SK-N-SH (cell line): ENCODE results near the gene UBE2L6. TPM values are rescaled to one million over a fixed set of nuclear protein-coding genes. Genes with fewer than 3 reads are reported as not detected.

Experiments used
- CTCF ChIA-PET: fragments of 300-600, 350-600 bp; formaldehyde crosslinking; extraction: SDS; loops from one replicate; lab custom pipeline; 2021; lab: Yijun Ruan, JAX
- POLR2A ChIA-PET: fragments of 350-600 bp; sonication (Branson Sonifier 250); formaldehyde crosslinking; extraction: SDS; loops from one replicate; lab custom pipeline; 2020; ENCODE audit warnings: antibody characterized with exemption, inconsistent platforms; lab: Yijun Ruan, JAX
- DNase-seq: peaks from one replicate; pipeline ENCODE4 v3.0.0; 2012
- H2AFZ ChIP-seq: fragments of 200-600 bp; sonication (generic); 2 replicates; pipeline ENCODE4 v1.8.1; 2016; ENCODE audit warnings: antibody characterized with exemption, mild to moderate bottlenecking, low read depth
- H3F3A ChIP-seq: fragments of 200-600 bp; sonication (generic); replicated peaks from 2 replicates; pipeline ENCODE3; 2016; ENCODE audit warnings: antibody characterized with exemption, mild to moderate bottlenecking; ENCODE audit not compliant: insufficient read depth
- H3K27ac ChIP-seq, 2 experiments: fragments of 200-500 bp in 1 of 2; fragments of 200-600 bp in 1 of 2; sonication (Bioruptor generic) in 1 of 2; sonication (generic), shearing (Covaris generic) in 1 of 2; 2 replicates each; pipeline versions ENCODE4 v1.5.1 to v1.6.1; 2014 to 2016; ENCODE audit warnings: low read depth in 2 of 2, inconsistent platforms in 1 of 2, low read length in 1 of 2, mild to moderate bottlenecking in 1 of 2, mixed read lengths in 1 of 2
- H3K27me3 ChIP-seq: fragments of 200-600 bp; sonication (generic), shearing (Covaris generic); 2 replicates; pipeline ENCODE4 v1.6.1; 2016; ENCODE audit warnings: mixed run types; ENCODE audit not compliant: insufficient read depth
- H3K36me3 ChIP-seq, 2 experiments: fragments of 200-500 bp in 1 of 2; fragments of 200-600 bp in 1 of 2; sonication (Bioruptor generic) in 1 of 2; sonication (generic) in 1 of 2; replicated peaks in 1 of 2; 2 replicates each; pipeline versions ENCODE3 to v1.5.1; 2014 to 2016; ENCODE audit warnings: low read length in 1 of 2, mild to moderate bottlenecking in 1 of 2; ENCODE audit not compliant: insufficient read depth in 2 of 2, control insufficient read depth in 1 of 2
- H3K4me1 ChIP-seq, 2 experiments: fragments of 200-500 bp in 1 of 2; fragments of 200-600 bp in 1 of 2; sonication (Bioruptor generic) in 1 of 2; sonication (generic), shearing (Covaris generic) in 1 of 2; 2 replicates each; pipeline versions ENCODE4 v1.5.1 to v1.6.1; 2014 to 2016; ENCODE audit warnings: low read depth in 1 of 2, low read length in 1 of 2, mixed run types in 1 of 2; ENCODE audit not compliant: insufficient read depth in 2 of 2, control insufficient read depth in 1 of 2
- H3K4me2 ChIP-seq: fragments of 200-600 bp; sonication (generic), shearing (Covaris generic); 2 replicates; pipeline ENCODE4 v1.6.1; 2017; ENCODE audit warnings: mixed run types
- H3K4me3 ChIP-seq, 2 experiments: fragments of 200-500 bp in 1 of 2; fragments of 200-600 bp in 1 of 2; sonication (Bioruptor generic) in 1 of 2; sonication (generic), shearing (Covaris generic) in 1 of 2; 2 replicates each; pipeline versions ENCODE4 v1.5.1 to v1.8.1; 2014 to 2016; ENCODE audit warnings: low read depth in 2 of 2, inconsistent platforms in 1 of 2, low read length in 1 of 2, mild to moderate bottlenecking in 1 of 2, mixed read lengths in 1 of 2, moderate library complexity in 1 of 2
- H3K79me2 ChIP-seq: fragments of 200-600 bp; sonication (generic); 2 replicates; pipeline ENCODE4 v1.8.1; 2017; ENCODE audit warnings: mild to moderate bottlenecking; ENCODE audit not compliant: insufficient read depth
- H3K9ac ChIP-seq: fragments of 200-600 bp; sonication (generic); 2 replicates; pipeline ENCODE4 v1.6.1; 2017; ENCODE audit warnings: mixed run types
- H3K9me2 ChIP-seq: fragments of 200-600 bp; sonication (generic); 2 replicates; pipeline ENCODE4 v1.6.1; 2017; ENCODE audit warnings: mixed run types
- H3K9me3 ChIP-seq: fragments of 200-600 bp; sonication (generic); 2 replicates; pipeline ENCODE4 v1.6.1; 2017; ENCODE audit warnings: mixed run types, mild to moderate bottlenecking, moderate library complexity
- H4K20me1 ChIP-seq: fragments of 200-600 bp; sonication (generic); 2 replicates; pipeline ENCODE4 v1.6.1; 2017; ENCODE audit warnings: mild to moderate bottlenecking, mixed run types; ENCODE audit not compliant: insufficient read depth
- CHD2 ChIP-seq: fragments of 150-350 bp; IDR thresholded peaks from 2 replicates; pipeline ENCODE4 v1.6.1; 2018; ENCODE audit warnings: low read length; ENCODE audit not compliant: partially characterized antibody
- ELF1 ChIP-seq: IDR thresholded peaks from 2 replicates; pipeline ENCODE4 v1.4.0; 2012
- EP300 ChIP-seq, 2 experiments: IDR thresholded peaks; 2 replicates each; pipeline versions ENCODE4 v1.4.0 to v1.6.1; 2012; ENCODE audit warnings: borderline replicate concordance in 1 of 2, low read depth in 1 of 2, low read length in 1 of 2
- EZH2phosphoT487 ChIP-seq: fragments of 200-600 bp; sonication (generic); IDR thresholded peaks from 2 replicates; pipeline ENCODE4 v1.6.1; 2017; ENCODE audit warnings: low read depth, mixed run types, mild to moderate bottlenecking, antibody characterized with exemption, moderate library complexity, borderline replicate concordance
- FOXJ3 ChIP-seq: sonication (generic); formaldehyde crosslinking; IDR thresholded peaks from 2 replicates; pipeline ENCODE4 v1.5.1; 2020; ENCODE audit warnings: mild to moderate bottlenecking, missing genetic modification reagents
- GABPA ChIP-seq: IDR thresholded peaks from 2 replicates; pipeline ENCODE4 v1.4.0; 2012; ENCODE audit warnings: low read depth, mild to moderate bottlenecking
- GATA2 ChIP-seq: sonication (generic); formaldehyde crosslinking; IDR thresholded peaks from 2 replicates; pipeline ENCODE4 v1.5.0; 2020; ENCODE audit warnings: mild to moderate bottlenecking, missing genetic modification reagents
- MEF2A ChIP-seq: IDR thresholded peaks from 2 replicates; pipeline ENCODE4 v1.4.0; 2012; ENCODE audit warnings: low read depth, borderline replicate concordance
- NRF1 ChIP-seq: IDR thresholded peaks from 2 replicates; pipeline ENCODE4 v1.6.1; 2012; ENCODE audit warnings: low read depth, mild to moderate bottlenecking, low read length
- RAD21 ChIP-seq: IDR thresholded peaks from 2 replicates; pipeline ENCODE4 v1.6.1; 2012; ENCODE audit warnings: mild to moderate bottlenecking, low read length
- RFX5 ChIP-seq: IDR thresholded peaks from 2 replicates; pipeline ENCODE4 v1.6.1; 2012; ENCODE audit warnings: mild to moderate bottlenecking, improper control_type of control experiment, low read length
- SMC3 ChIP-seq: IDR thresholded peaks from 2 replicates; pipeline ENCODE4 v1.6.1; 2012; ENCODE audit warnings: low read depth, low read length, improper control_type of control experiment
- TCF12 ChIP-seq: IDR thresholded peaks from 2 replicates; pipeline ENCODE4 v1.4.0; 2012
- WGBS: methylation state at CpG from one replicate; pipeline ENCODE4 v1.1.6; 2017; ENCODE audit warnings: low lambda C conversion rate; 5-methylcytosine and 5-hydroxymethylcytosine counted together
- polyA plus RNA-seq, 3 experiments: library from polyadenylated mRNA; depleted of rRNA; stranded (reverse); fragments of >200 nt; gene quantifications; 2 replicates each; pipeline ENCODE4 v1.2.3, GENCODE V29; 2012
- TF ChIP-seq, protein P1 (sequence below): IDR thresholded peaks from 2 replicates; pipeline ENCODE4 v1.4.0; 2012; ENCODE audit warnings: low read depth, borderline replicate concordance
- TF ChIP-seq, protein P2 (sequence below): IDR thresholded peaks from 2 replicates; pipeline ENCODE4 v1.6.1; 2012; ENCODE audit warnings: mild to moderate bottlenecking, low read depth, low read length, moderate library complexity
- TF ChIP-seq, protein P3 (sequence below): IDR thresholded peaks from 2 replicates; pipeline ENCODE4 v1.4.0; 2012; ENCODE audit warnings: low read depth, borderline replicate concordance

The UBE2L6 gene
- polyA plus RNA-seq, 1 of the 3 experiments (the other 2 are of a cell fraction) = 77.0 TPM

DNA sequence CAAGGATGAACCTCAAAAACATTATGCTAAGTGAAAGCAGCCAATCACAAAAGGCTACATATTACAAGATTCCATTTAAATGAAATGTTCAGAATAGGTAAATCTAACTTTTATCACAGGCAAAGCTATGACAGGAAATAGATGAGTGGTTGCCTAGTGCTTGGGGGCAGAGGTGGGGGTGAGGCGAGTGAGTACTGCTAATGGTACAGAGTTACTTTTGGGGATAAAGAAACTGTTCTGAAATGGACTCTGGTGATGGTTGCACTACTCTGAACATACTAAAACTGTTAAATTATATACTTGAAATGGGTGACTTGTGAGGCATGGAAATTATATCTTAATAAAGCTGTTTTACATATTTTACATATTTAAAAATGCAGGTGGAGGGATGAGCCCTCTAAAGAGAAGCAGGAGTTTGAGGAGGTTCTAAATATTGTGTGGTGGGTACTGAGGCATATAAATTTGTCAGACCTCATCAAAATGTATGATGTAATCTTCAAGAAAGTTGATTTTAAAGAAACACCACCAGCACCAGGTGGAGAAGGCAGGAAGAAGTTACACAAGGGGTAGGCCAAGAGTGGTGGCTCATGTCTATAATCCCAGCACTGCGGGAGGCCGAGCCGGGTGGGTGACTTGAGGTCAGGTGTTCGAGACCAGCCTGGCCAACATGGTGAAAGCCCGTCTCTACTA, 55.6 kb downstream of the UBE2L6 start (continued):
- TF ChIP-seq EP300 (IDR thresholded peaks at IDR 0.05; ENCODE audit: borderline replicate concordance in 1 of 2, low read depth in 1 of 2, low read length in 1 of 2) = no peak

DNA sequence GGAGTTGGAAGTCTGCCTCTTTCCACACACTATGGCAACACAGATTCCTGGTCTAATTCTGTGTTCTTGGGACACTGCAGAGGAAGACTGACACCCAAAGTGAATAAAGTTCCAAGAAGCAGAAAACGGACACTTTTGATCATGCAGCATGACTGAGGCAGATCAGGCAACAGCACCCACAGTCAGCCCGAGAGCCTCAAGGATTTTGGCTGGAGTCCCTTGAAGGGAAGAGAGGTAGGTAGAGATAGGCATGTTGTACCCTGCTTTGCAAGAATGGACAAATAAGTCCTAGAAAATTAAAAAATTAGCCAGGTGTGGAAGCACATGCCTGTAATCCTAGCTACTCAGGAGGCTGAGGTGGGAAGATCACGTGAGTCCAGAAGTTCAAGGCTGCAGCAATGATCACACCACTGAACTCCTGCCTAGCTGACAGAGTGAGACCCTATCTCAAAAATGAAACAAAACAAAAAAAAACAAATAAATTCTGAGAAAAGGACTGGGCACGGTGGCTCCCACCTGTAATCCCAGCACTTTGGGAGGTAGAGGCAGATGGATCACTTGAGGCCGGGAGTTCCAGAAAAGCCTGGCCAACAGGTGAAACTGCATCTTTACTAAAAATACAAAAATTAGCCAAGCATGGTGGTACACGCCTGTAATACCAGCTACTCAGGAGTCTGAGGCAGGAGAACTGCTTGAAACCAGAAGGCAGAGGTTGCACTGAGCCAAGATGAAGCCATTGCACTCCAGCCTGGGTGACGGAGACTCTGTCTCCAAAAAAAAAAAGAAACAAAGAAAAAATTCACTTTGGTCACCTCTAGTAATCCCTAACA, 58.9 kb downstream of the UBE2L6 start:
- Histone ChIP-seq H3K9me2 (no peaks in the 10 kb centered on the region), H3K36me3 (no peaks in the 10 kb centered on the region), H3K9me3 (no peaks in the 10 kb centered on the region), H3K27me3 (no peaks in the 10 kb centered on the region), H3K4me1 (peaks cover 0 to 1% of the 10 kb centered on the region in 2 experiments; a peak in 1 of 4 replicates), H4K20me1 (no peaks in the 10 kb centered on the region), H3K9ac (no peak overlapping the region), H2AFZ (no peak overlapping the region), H3F3A (no peaks in the 10 kb centered on the region), H3K79me2 (no peaks in the 10 kb centered on the region), H3K27ac (no peak overlapping the region), H3K4me2 (no peak overlapping the region), H3K4me3 (no peak overlapping the region)
- ChIA-PET POLR2A (interaction anchor here (0.6 kb wide), 1 partner anchor 9 kb away, joined by 3 read pairs; no protein-coding TSS in a partner anchor), CTCF (interaction anchor here (1.1 to 8.5 kb wide), 2 partner anchors 16 to 19 kb away, joined by 5 to 73 read pairs; no protein-coding TSS in a partner anchor)
- TF ChIP-seq SMC3 (no peak), FOXJ3 (CRISPR knock-in tag) (no peak), TCF12 (no peak), EZH2phosphoT487 (no peak), ELF1 (no peak), RAD21 (no peak), GATA2 (CRISPR knock-in tag) (no peak), EP300 (IDR thresholded peaks at IDR 0.05; ENCODE audit: borderline replicate concordance in 1 of 2, low read depth in 1 of 2, low read length in 1 of 2) (no peak), RFX5 (no peak), CHD2 (no peak), MEF2A (no peak), GABPA (no peak), NRF1 (no peak)
- TF ChIP-seq, protein P1, sequence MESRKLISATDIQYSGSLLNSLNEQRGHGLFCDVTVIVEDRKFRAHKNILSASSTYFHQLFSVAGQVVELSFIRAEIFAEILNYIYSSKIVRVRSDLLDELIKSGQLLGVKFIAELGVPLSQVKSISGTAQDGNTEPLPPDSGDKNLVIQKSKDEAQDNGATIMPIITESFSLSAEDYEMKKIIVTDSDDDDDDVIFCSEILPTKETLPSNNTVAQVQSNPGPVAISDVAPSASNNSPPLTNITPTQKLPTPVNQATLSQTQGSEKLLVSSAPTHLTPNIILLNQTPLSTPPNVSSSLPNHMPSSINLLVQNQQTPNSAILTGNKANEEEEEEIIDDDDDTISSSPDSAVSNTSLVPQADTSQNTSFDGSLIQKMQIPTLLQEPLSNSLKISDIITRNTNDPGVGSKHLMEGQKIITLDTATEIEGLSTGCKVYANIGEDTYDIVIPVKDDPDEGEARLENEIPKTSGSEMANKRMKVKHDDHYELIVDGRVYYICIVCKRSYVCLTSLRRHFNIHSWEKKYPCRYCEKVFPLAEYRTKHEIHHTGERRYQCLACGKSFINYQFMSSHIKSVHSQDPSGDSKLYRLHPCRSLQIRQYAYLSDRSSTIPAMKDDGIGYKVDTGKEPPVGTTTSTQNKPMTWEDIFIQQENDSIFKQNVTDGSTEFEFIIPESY = no peak
- TF ChIP-seq, protein P2, sequence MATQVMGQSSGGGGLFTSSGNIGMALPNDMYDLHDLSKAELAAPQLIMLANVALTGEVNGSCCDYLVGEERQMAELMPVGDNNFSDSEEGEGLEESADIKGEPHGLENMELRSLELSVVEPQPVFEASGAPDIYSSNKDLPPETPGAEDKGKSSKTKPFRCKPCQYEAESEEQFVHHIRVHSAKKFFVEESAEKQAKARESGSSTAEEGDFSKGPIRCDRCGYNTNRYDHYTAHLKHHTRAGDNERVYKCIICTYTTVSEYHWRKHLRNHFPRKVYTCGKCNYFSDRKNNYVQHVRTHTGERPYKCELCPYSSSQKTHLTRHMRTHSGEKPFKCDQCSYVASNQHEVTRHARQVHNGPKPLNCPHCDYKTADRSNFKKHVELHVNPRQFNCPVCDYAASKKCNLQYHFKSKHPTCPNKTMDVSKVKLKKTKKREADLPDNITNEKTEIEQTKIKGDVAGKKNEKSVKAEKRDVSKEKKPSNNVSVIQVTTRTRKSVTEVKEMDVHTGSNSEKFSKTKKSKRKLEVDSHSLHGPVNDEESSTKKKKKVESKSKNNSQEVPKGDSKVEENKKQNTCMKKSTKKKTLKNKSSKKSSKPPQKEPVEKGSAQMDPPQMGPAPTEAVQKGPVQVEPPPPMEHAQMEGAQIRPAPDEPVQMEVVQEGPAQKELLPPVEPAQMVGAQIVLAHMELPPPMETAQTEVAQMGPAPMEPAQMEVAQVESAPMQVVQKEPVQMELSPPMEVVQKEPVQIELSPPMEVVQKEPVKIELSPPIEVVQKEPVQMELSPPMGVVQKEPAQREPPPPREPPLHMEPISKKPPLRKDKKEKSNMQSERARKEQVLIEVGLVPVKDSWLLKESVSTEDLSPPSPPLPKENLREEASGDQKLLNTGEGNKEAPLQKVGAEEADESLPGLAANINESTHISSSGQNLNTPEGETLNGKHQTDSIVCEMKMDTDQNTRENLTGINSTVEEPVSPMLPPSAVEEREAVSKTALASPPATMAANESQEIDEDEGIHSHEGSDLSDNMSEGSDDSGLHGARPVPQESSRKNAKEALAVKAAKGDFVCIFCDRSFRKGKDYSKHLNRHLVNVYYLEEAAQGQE = no peak
- TF ChIP-seq, protein P3, sequence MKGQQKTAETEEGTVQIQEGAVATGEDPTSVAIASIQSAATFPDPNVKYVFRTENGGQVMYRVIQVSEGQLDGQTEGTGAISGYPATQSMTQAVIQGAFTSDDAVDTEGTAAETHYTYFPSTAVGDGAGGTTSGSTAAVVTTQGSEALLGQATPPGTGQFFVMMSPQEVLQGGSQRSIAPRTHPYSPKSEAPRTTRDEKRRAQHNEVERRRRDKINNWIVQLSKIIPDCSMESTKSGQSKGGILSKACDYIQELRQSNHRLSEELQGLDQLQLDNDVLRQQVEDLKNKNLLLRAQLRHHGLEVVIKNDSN = no peak
- no peak for DNase-seq
- 80% methylated on average over 7 of the region's 7 CpGs for WGBS
